ENCODE results near the gene PRSS48. TPM values are rescaled to one million over a fixed set of nuclear protein-coding genes. Genes with fewer than 3 reads are reported as not detected.
"Not testable (repeated sequence)": the region's sequence is repeated elsewhere in the genome, so short reads cannot be mapped to it uniquely, and the experiment has no call there.

The PRSS48 gene
- total RNA-seq, 8 experiments from 2014 or later: 0.50 to 1.1 (median 0.71) TPM; not detected in 5

DNA sequence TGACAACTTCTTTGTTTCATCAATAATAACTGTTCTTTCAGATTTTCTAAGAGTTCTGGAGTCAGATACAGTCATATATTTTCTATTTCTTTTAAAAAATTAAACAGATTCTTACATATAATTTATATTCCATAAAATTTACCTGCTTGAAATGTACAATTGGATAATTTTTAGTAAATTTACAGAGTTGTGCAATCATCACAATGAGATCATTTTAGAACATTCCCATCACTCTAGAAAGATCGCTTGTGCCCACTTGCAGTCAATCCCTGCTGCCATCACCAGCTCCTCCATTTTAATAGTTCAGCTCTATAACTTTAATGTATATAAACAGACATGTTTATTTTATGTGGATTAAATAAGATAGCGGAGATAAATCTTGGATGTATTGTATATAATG, 29.6 kb upstream of the PRSS48 start:
- Histone ChIP-seq H3K4me1 (replicated peaks in 1 of 2) (peaks cover 0 to 3% of the 10 kb centered on the region in 2 donors), H3K27ac (no peak overlapping the region), H3K4me3 (no peak overlapping the region)
- 93 to 100% (median 100%) methylated on average over 1 to 2 of the region's 2 CpGs; no CpG with 5 or more reads in 2 of the 10 experiments for WGBS, 10 experiments
- no peak for ATAC-seq (replicated peaks in 6 of 8)
- in situ Hi-C loops (cut with MboI; ENCODE audit: low pct_unique_long_range_greater_than_20kb in 2 of 9, low sequenced_read_pairs in 9 of 9, unreplicated experiment in 9 of 9): no loop called here

DNA sequence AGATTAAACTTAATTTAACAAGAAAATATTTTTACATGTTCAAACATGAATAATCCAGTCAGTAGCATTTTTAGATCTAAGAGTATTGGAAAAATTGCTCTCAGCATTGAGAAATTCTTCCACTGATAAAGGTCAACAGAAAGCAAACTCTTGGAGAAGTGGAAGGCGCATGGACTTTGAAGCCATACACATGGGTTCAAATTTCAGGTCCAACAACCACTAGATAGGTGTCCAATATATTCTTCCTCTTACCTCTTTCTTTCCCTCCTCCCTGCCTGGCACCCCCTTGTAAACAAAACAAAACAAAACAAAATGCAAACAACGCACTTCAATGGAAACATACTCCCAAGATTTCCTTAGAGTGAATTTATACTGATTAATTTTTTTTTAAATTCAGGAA, 28.4 kb upstream of the PRSS48 start:
- WGBS, 10 experiments: 88 to 100% (median 100%) methylated on average over 1 to 2 of the region's 2 CpGs
- ATAC-seq (replicated peaks in 6 of 8): no peak
- in situ Hi-C loops (cut with MboI; ENCODE audit: low pct_unique_long_range_greater_than_20kb in 2 of 9, low sequenced_read_pairs in 9 of 9, unreplicated experiment in 9 of 9): no loop called here
- no peak overlapping the region for H3K4me3 ChIP-seq
- no peak overlapping the region for H3K27ac ChIP-seq
- peaks cover 0 to 3% of the 10 kb centered on the region in 2 donors for H3K4me1 ChIP-seq (replicated peaks in 1 of 2)

DNA sequence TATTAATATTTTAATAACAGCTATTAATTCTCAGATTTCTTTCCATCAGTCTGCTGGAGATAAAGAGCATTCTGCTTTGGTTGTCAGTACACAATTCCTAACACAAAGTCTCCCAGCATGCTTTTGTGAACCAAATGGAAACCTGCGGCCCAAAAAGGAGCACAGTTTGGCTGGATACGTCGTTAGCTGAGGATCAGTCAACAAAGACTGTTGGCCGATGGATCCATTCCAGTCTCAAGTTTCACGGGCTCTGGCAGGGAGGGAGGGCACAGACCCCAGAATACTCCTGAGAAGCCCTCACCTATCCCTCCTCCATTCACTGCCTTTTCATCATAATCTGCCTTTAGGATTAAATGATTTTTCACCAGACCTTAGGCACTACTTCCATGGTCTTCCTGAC, 26.3 kb upstream of the PRSS48 start:
- no peak for ATAC-seq (replicated peaks in 6 of 8)
- H3K4me1 ChIP-seq (replicated peaks in 1 of 2): peaks cover 0 to 3% of the 10 kb centered on the region in 2 donors
- in situ Hi-C loops (cut with MboI; ENCODE audit: low pct_unique_long_range_greater_than_20kb in 2 of 9, low sequenced_read_pairs in 9 of 9, unreplicated experiment in 9 of 9): no loop called here
- no peak overlapping the region for H3K4me3 ChIP-seq
- WGBS, 10 experiments: 39 to 75% (median 44%) methylated on average over 1 to 5 of the region's 5 CpGs; no CpG with 5 or more reads in 4 of the 10 experiments
- no peak overlapping the region for H3K27ac ChIP-seq

DNA sequence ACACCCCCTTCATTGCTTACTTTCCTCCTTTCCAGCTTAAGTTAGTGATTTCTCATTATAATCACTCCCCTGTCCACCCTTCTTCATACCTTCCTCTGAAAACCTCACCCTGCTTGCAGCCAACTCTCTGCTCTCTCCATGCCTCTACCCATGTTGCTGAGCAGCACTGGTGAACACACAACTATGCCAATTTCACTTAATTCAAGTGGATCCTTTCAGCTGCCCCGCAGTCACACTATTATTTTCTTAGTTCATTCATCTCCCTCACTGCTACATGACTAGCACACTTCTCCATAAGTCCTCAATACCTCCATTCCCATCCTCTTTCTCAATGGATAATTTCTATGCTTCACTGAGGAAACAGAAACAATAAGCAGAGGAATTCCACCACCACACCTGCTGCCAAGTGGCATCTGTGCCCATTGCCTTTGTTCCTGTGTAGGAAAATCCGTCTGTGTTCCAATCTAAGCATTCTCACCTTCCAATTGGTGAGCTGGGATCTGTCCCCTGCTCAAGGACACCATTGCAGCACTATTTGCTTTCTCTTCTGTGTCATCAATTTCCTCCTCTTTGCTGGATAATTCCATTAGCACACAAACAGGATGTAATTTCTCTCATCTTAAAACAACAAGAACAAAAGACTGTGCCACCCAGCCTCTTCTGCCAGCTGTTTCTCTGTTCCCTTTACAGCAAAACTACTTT, 25.2 kb upstream of the PRSS48 start:
- no peak overlapping the region for H3K27ac ChIP-seq
- in situ Hi-C loops (cut with MboI; ENCODE audit: low pct_unique_long_range_greater_than_20kb in 2 of 9, low sequenced_read_pairs in 9 of 9, unreplicated experiment in 9 of 9): no loop called here
- peaks cover 0 to 3% of the 10 kb centered on the region in 2 donors for H3K4me1 ChIP-seq (replicated peaks in 1 of 2)
- 0 to 100% (median 25%) methylated on average over 1 to 2 of the region's 2 CpGs; no CpG with 5 or more reads in 3 of the 10 experiments for WGBS, 10 experiments
- H3K4me3 ChIP-seq: no peak overlapping the region
- peak in 2 of 8 experiments; percentile 16 to 97 for ATAC-seq (replicated peaks in 6 of 8)

DNA sequence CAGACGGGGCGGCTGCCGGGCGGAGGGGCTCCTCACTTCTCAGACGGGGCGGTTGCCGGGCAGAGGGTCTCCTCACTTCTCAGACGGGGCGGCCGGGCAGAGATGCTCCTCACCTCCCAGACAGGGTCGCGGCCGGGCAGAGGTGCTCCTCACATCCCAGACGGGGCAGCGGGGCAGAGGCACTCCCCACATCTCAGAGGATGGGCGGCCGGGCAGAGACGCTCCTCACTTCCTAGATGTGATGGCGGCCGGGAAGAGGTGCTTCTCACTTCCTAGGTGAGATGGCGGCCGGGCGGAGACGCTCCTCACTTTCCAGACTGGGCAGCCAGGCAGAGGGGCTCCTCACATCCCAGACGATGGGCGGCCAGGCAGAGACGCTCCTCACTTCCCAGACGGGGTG, 21.7 kb upstream of the PRSS48 start:
- H3K4me3 ChIP-seq; H3K27ac ChIP-seq; ATAC-seq (replicated peaks in 6 of 8); H3K4me1 ChIP-seq (replicated peaks in 1 of 2); in situ Hi-C loops (cut with MboI; ENCODE audit: low pct_unique_long_range_greater_than_20kb in 2 of 9, low sequenced_read_pairs in 9 of 9, unreplicated experiment in 9 of 9): not testable (repeated sequence)
- WGBS, 10 experiments: no CpG with 5 or more reads among the region's 28 CpGs

DNA sequence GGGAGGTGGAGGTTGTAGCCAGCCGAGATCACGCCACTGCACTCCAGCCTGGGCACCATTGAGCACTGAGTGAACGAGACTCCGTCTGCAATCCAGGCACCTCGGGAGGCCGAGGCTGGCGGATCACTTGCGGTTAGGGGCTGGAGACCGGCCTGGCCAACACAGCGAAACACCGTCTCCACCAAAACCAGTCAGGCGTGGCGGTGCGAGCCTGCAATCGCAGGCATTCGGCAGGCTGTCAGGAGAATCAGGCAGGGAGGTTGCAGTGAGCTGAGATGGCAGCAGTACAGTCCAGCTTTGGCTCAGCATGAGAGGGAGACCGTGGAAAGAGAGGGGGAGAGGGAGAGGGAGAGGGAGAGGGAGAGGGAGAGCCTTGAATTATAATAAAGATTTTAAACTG, 21.3 kb upstream of the PRSS48 start:
- ATAC-seq (replicated peaks in 6 of 8); H3K27ac ChIP-seq; H3K4me1 ChIP-seq (replicated peaks in 1 of 2); H3K4me3 ChIP-seq; in situ Hi-C loops (cut with MboI; ENCODE audit: low pct_unique_long_range_greater_than_20kb in 2 of 9, low sequenced_read_pairs in 9 of 9, unreplicated experiment in 9 of 9): not testable (repeated sequence)
- WGBS, 10 experiments: no CpG with 5 or more reads among the region's 17 CpGs

DNA sequence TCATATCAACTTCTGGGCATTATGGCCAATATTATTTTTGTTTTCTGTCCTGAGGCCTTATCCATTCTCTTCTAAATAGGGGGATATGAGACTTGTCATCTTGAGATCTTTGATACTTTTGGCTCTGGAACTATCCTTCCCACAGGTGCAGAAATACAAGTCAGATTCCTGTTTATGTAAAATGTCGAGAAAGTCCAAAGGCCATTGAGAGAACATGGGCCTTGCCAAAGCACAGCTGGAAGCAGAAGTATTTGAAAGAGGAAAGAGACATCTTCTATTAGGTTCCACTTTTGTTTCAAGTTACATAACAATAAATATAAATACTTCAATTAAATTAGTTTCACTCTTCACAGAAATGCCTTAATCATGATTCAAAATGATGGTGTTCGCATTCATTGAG, 20.8 kb upstream of the PRSS48 start:
- WGBS, 10 experiments: 86 to 100% (median 100%) methylated on average over 1 to 2 of the region's 2 CpGs
- Histone ChIP-seq H3K4me3 (no peak overlapping the region), H3K27ac (no peak overlapping the region), H3K4me1 (replicated peaks in 1 of 2) (peaks cover 0 to 3% of the 10 kb centered on the region in 2 donors)
- ATAC-seq (replicated peaks in 6 of 8): no peak
- in situ Hi-C loops (cut with MboI; ENCODE audit: low pct_unique_long_range_greater_than_20kb in 2 of 9, low sequenced_read_pairs in 9 of 9, unreplicated experiment in 9 of 9): no loop called here

DNA sequence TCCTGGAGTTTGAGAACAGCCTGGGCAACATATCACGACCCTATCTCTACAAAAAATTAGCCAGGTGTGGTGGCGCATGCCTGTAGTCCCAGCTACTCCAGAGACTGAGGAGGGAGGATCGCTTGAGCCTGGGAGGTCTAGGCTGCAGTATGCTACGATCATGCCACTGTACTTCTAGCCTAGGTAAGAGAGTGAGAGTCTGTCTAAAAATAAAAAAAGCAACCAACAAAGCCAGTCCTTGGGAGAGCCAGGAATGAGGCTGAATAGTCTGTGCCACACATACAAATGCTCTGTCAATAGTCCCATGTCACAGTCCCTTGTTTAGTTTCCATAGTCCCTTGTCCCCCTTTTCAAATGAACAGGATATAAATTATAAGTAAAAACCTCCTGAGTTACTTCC, 19.3 kb upstream of the PRSS48 start:
- in situ Hi-C loops (cut with MboI; ENCODE audit: low pct_unique_long_range_greater_than_20kb in 2 of 9, low sequenced_read_pairs in 9 of 9, unreplicated experiment in 9 of 9): no loop called here
- Histone ChIP-seq H3K4me1 (replicated peaks in 1 of 2) (no peaks in the 10 kb centered on the region), H3K4me3 (no peak overlapping the region), H3K27ac (no peak overlapping the region)
- 90 to 100% (median 97%) methylated on average over 1 to 4 of the region's 4 CpGs; no CpG with 5 or more reads in 4 of the 10 experiments for WGBS, 10 experiments
- ATAC-seq (replicated peaks in 6 of 8): peak in 1 of 8 experiments; percentile 23

DNA sequence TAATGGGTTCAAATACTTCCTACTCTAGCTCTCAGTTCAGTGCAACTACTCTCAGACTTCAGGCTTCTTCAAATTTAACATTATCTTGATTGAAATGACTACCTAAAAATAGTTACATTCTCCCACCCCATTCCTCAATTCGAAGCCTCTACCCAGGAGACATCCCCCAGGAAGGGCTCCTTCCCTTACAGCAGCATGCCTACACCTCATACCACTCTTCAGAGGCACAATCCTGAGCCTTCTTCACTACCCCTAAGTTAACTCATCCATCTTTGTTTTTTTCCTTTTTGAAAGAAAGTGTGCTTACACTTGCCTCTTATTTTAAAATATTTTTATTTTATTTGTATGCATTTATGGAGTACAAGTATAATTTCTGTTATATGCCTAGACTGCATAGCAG, 17.2 kb upstream of the PRSS48 start:
- H3K4me1 ChIP-seq (replicated peaks in 1 of 2): no peaks in the 10 kb centered on the region
- WGBS, 10 experiments: 40 to 100% (median 94%) methylated on average over 1 of the region's 1 CpG; no CpG with 5 or more reads in 6 of the 10 experiments

DNA sequence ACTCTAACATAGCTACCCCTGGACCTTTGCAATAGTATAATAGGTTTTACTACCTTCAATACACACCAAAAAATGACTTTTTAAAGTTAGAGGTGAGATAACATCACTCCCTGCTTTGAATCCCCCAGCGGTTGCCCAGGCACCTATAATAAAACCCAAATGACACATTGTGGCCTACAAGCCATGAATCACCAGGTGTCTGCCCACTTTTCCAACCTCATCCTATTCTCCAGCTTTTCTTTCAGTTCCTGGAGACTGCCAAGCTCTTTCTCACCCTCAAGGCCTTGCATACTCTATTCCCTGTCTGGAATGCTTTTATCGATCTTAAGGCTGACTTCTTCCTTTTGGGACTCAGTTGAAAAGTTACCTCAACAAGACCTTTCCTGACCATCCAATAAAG, 16.4 kb upstream of the PRSS48 start:
- no peaks in the 10 kb centered on the region for H3K4me1 ChIP-seq (replicated peaks in 1 of 2)
- no peak for ATAC-seq (replicated peaks in 6 of 8)
- no peak overlapping the region for H3K4me3 ChIP-seq
- WGBS, 10 experiments: 60 to 100% (median 80%) methylated on average over 1 to 2 of the region's 2 CpGs; no CpG with 5 or more reads in 2 of the 10 experiments
- in situ Hi-C loops (cut with MboI; ENCODE audit: low pct_unique_long_range_greater_than_20kb in 2 of 9, low sequenced_read_pairs in 9 of 9, unreplicated experiment in 9 of 9): no loop called here
- no peak overlapping the region for H3K27ac ChIP-seq

More for the DNA sequence above, 17.2 kb upstream of the PRSS48 start:
- Histone ChIP-seq H3K4me3 (no peak overlapping the region), H3K27ac (no peak overlapping the region)
- in situ Hi-C loops (cut with MboI; ENCODE audit: low pct_unique_long_range_greater_than_20kb in 2 of 9, low sequenced_read_pairs in 9 of 9, unreplicated experiment in 9 of 9): no loop called here
- no peak for ATAC-seq (replicated peaks in 6 of 8)

DNA sequence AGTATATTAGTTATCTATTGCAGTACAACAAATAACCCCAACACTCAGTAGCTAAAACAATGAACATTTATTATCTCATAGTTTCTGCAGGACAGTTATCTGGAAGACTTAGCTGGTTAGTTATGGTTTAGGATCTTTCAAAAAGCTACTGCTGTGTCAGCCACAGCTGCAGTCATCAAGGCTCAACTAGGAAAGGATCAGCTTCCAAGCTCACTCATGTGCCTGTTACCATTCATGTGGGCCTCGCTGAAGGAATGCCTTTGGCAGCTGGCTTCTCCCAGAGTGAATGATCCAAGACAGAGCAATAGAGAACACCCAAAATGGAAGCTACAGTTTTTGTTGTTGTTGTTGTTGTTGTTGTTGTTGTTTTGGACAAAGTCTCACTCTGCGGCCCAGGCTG, 13.5 kb upstream of the PRSS48 start:
- WGBS, 10 experiments: 86% methylated on average over 2 of the region's 2 CpGs; no CpG with 5 or more reads in 9 of the 10 experiments
- no peak for ATAC-seq (replicated peaks in 6 of 8)
- Histone ChIP-seq H3K27ac (no peak overlapping the region), H3K4me3 (no peak overlapping the region), H3K4me1 (replicated peaks in 1 of 2) (no peaks in the 10 kb centered on the region)
- in situ Hi-C loops (cut with MboI; ENCODE audit: low pct_unique_long_range_greater_than_20kb in 2 of 9, low sequenced_read_pairs in 9 of 9, unreplicated experiment in 9 of 9): no loop called here

DNA sequence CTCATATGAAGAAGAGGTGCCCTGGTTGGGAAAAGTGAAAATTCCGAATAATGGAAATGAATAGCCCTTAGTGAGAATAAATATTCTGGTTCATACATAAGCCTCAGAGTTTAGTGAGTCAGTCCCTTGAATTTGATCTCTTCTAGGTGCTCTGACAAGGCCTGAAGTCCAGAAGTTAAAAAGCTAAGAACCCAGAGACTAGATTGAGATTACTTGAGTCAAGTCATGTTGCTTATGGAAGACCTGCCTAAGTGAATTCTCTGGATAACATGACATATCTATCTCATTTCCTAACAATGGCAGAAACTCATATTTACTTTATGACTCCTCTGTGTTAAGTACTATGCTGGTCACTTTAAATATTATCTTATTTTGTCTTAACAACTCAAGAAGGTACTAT, 10.5 kb upstream of the PRSS48 start:
- H3K27ac ChIP-seq: no peak overlapping the region
- H3K4me1 ChIP-seq (replicated peaks in 1 of 2): no peaks in the 10 kb centered on the region
- in situ Hi-C loops (cut with MboI; ENCODE audit: low pct_unique_long_range_greater_than_20kb in 2 of 9, low sequenced_read_pairs in 9 of 9, unreplicated experiment in 9 of 9): no loop called here
- H3K4me3 ChIP-seq: no peak overlapping the region
- peak in 3 of 8 experiments; percentile 58 to 70 (median 64) for ATAC-seq (replicated peaks in 6 of 8)
- WGBS, 10 experiments: 40 to 100% (median 80%) methylated on average over 1 of the region's 1 CpG; no CpG with 5 or more reads in 3 of the 10 experiments

DNA sequence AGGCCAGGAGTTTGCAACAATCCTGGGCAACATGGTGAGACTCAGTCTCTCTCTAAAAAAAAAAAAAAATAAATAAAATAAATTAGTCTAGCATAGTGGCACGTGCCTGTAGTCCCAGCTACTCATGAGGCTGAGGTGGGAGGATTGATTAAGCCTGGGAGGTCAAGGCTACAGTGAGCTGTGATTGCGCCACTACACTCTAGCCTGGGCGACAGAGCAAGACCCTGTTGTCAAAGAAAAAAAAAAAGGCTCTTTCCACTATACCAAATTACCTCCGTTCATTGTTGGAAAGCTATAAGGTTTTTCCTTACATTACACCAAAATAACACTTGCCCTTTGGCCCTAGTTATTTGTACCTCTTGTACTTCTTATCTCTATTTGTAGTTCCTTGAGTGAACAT, 9.9 kb upstream of the PRSS48 start:
- Histone ChIP-seq H3K4me3 (no peak overlapping the region), H3K4me1 (replicated peaks in 1 of 2) (no peaks in the 10 kb centered on the region), H3K27ac (no peak overlapping the region)
- WGBS, 10 experiments: 71 to 100% (median 98%) methylated on average over 1 to 4 of the region's 4 CpGs
- in situ Hi-C loops (cut with MboI; ENCODE audit: low pct_unique_long_range_greater_than_20kb in 2 of 9, low sequenced_read_pairs in 9 of 9, unreplicated experiment in 9 of 9): no loop called here
- ATAC-seq (replicated peaks in 6 of 8): no peak

Measured in motor neuron (in vitro differentiated cells).